HG02852 (cell line): ENCODE measurements around the gene LCOR.
"Not testable (repeated sequence)": the region's sequence is repeated elsewhere in the genome, so short reads cannot be mapped to it uniquely, and the experiment has no call there.

ENCODE experiments used
- ATAC-seq: cut with Tn5 transposase; IDR thresholded peaks from one replicate; pipeline ENCODE4 v1.9.1; 2021; ENCODE audit warnings: mild to moderate bottlenecking, moderate library complexity; ENCODE audit not compliant: unreplicated experiment

The LCOR gene

GRCh38 chr10:96831867-96832720 is at the start of gene LCOR:
Gene LCOR, plus strand, starts transcription at chr10:96832298. Its CDS starts 116,760 bp downstream, at chr10:96949058.
- ATAC-seq, result peak; percentile 58

- ATAC-seq, result no peak
Observed at GRCh38 chr10:96784253-96784652, 47.8 kb upstream of the LCOR start.

GRCh38 chr10:96789571-96790108 is 42.5 kb upstream of the LCOR start:
- peak; percentile 87 for ATAC-seq

- ATAC-seq, result no peak
Observed at GRCh38 chr10:96791902-96792301, 40.2 kb upstream of the LCOR start.

- no peak for ATAC-seq
Observed at GRCh38 chr10:96794836-96795733, 37.0 kb upstream of the LCOR start.

- ATAC-seq, result no peak
Observed at GRCh38 chr10:96797485-96797884, 34.6 kb upstream of the LCOR start.

GRCh38 chr10:96803288-96803664 is 28.8 kb upstream of the LCOR start:
- no peak for ATAC-seq

GRCh38 chr10:96814264-96814663 is 17.8 kb upstream of the LCOR start:
- no peak for ATAC-seq

GRCh38 chr10:96818971-96819370 is 13.1 kb upstream of the LCOR start:
- not testable (repeated sequence) for ATAC-seq

GRCh38 chr10:96820765-96821164 is 11.3 kb upstream of the LCOR start:
- no peak for ATAC-seq

- ATAC-seq, result no peak
Observed at GRCh38 chr10:96826438-96826837, 5.7 kb upstream of the LCOR start.

GRCh38 chr10:96828609-96829008 is 3.5 kb upstream of the LCOR start:
- no peak for ATAC-seq

- ATAC-seq, result no peak
Observed at GRCh38 chr10:96829029-96829773, 2.9 kb upstream of the LCOR start.

- ATAC-seq, result no peak
Observed at GRCh38 chr10:96830511-96831199, 1.4 kb upstream of the LCOR start.

GRCh38 chr10:96831200-96831866 is 765 bp upstream of the LCOR start:
- no peak for ATAC-seq

- ATAC-seq, result peak; percentile 57
Observed at GRCh38 chr10:96832721-96833219, 672 bp downstream of the LCOR start.

- ATAC-seq, result peak; percentile 5
Observed at GRCh38 chr10:96833220-96834001, 1.3 kb downstream of the LCOR start.

- ATAC-seq, result no peak
Observed at GRCh38 chr10:96834120-96834519, 2.0 kb downstream of the LCOR start.

- ATAC-seq, result no peak
Observed at GRCh38 chr10:96835899-96836298, 3.8 kb downstream of the LCOR start.
